IMR-90 (cell line): ENCODE data around the gene HHIPL1. TPM values are rescaled to one million over a fixed set of nuclear protein-coding genes. Genes with fewer than 3 reads are reported as not detected.

Experiments used
- ATAC-seq: fragments of 200-7000 bp; cut with Tn5 transposase; 2 replicates; pipeline ENCODE4 v1.9.1; 2020; ENCODE audit warnings: low read depth, mild to moderate bottlenecking, moderate library complexity
- BruUV-seq: library from RNA; stranded (reverse); fragments of 400-500 nt; replicated peaks from 2 replicates; lab custom pipeline; 2021; lab: Mats Ljungman, UMichigan
- CTCF ChIA-PET: fragments of 300-600 bp; formaldehyde crosslinking; extraction: SDS; loops from one replicate; lab custom pipeline; 2021; ENCODE audit warnings: antibody characterized with exemption; lab: Yijun Ruan, JAX
- POLR2A ChIA-PET: fragments of 300-600 bp; sonication (Branson Sonifier 250); formaldehyde crosslinking; loops from one replicate; lab custom pipeline; 2022; ENCODE audit warnings: antibody characterized with exemption; ENCODE audit not compliant: unreplicated experiment; lab: Charles Lee
- DNase-seq: peaks from one replicate; pipeline ENCODE4 v3.0.0; 2013
- H2AFZ ChIP-seq: replicated peaks from 2 replicates; pipeline ENCODE3; 2013; ENCODE audit warnings: low read length, mild to moderate bottlenecking; ENCODE audit not compliant: poor library complexity
- H2AK5ac ChIP-seq: 2 replicates; pipeline ENCODE4 v1.6.1; 2013; ENCODE audit warnings: low read depth, low read length, inconsistent platforms
- H2AK9ac ChIP-seq: replicated peaks from 2 replicates; pipeline ENCODE3; 2013; ENCODE audit warnings: mild to moderate bottlenecking, low read depth, low read length, moderate library complexity; ENCODE audit not compliant: poor library complexity
- H2BK120ac ChIP-seq: 2 replicates; pipeline ENCODE4 v1.6.1; 2013; ENCODE audit warnings: low read depth, low read length, inconsistent platforms
- H2BK15ac ChIP-seq: 3 replicates; pipeline ENCODE4 v1.6.1; 2013; ENCODE audit warnings: low read depth, low read length, inconsistent platforms
- H2BK20ac ChIP-seq: 2 replicates; pipeline ENCODE4 v1.6.1; 2013; ENCODE audit warnings: low read depth, mild to moderate bottlenecking, inconsistent platforms, low read length, moderate library complexity
- H2BK5ac ChIP-seq: 2 replicates; pipeline ENCODE4 v1.6.1; 2013; ENCODE audit warnings: mild to moderate bottlenecking, low read depth, low read length, inconsistent platforms; ENCODE audit not compliant: poor library complexity, severe bottlenecking
- H3K14ac ChIP-seq: replicated peaks from 2 replicates; pipeline ENCODE4 v1.6.1; 2013; ENCODE audit warnings: low read depth, low read length, inconsistent platforms
- H3K18ac ChIP-seq: 2 replicates; pipeline ENCODE4 v1.6.1; 2013; ENCODE audit warnings: low read depth, low read length, control low read depth
- H3K23ac ChIP-seq: 2 replicates; pipeline ENCODE4 v1.6.1; 2013; ENCODE audit warnings: low read depth, low read length, inconsistent platforms
- H3K27ac ChIP-seq: 2 replicates; pipeline ENCODE4 v1.5.1; 2013; ENCODE audit warnings: mild to moderate bottlenecking, control low read depth, low read length; ENCODE audit not compliant: insufficient read depth
- H3K27me3 ChIP-seq: 2 replicates; pipeline ENCODE4 v1.6.1; 2013; ENCODE audit warnings: low read length; ENCODE audit not compliant: control insufficient read depth, insufficient read depth
- H3K36me3 ChIP-seq: 2 replicates; pipeline ENCODE4 v1.6.1; 2013; ENCODE audit warnings: low read length, mixed read lengths; ENCODE audit not compliant: control insufficient read depth, insufficient read depth
- H3K4ac ChIP-seq: 2 replicates; pipeline ENCODE4 v1.6.1; 2013; ENCODE audit warnings: low read depth, low read length, inconsistent platforms
- H3K4me1 ChIP-seq: 2 replicates; pipeline ENCODE4 v1.6.1; 2013; ENCODE audit warnings: low read length, mixed read lengths; ENCODE audit not compliant: control insufficient read depth, insufficient read depth
- H3K4me2 ChIP-seq: 2 replicates; pipeline ENCODE4 v1.6.1; 2013; ENCODE audit warnings: low read depth, mild to moderate bottlenecking, control low read depth, low read length, moderate library complexity
- H3K4me3 ChIP-seq: 2 replicates; pipeline ENCODE4 v1.5.1; 2013; ENCODE audit warnings: low read depth, mild to moderate bottlenecking, control low read depth, low read length, moderate library complexity; ENCODE audit not compliant: insufficient read depth
- H3K56ac ChIP-seq: 2 replicates; pipeline ENCODE4 v1.6.1; 2013; ENCODE audit warnings: low read length, inconsistent platforms; ENCODE audit not compliant: insufficient read depth; ENCODE audit errors: extremely low read depth
- H3K79me1 ChIP-seq, 2 experiments: 2 replicates each; pipeline ENCODE4 v1.6.1; 2013; ENCODE audit warnings: low read length in 2 of 2, inconsistent platforms in 1 of 2, low read depth in 1 of 2
- H3K9ac ChIP-seq: 2 replicates; pipeline ENCODE4 v1.6.1; 2013; ENCODE audit warnings: low read depth, low read length, control low read depth
- H3K9me1 ChIP-seq: 2 replicates; pipeline ENCODE4 v1.6.1; 2013; ENCODE audit warnings: low read length, inconsistent platforms; ENCODE audit not compliant: insufficient read depth
- H3K9me3 ChIP-seq: 2 replicates; pipeline ENCODE4 v1.6.1; 2013; ENCODE audit warnings: low read length; ENCODE audit not compliant: control insufficient read depth, insufficient read depth
- H4K20me1 ChIP-seq: 2 replicates; pipeline ENCODE4 v1.6.1; 2013; ENCODE audit warnings: low read length, inconsistent platforms; ENCODE audit not compliant: insufficient read depth
- H4K5ac ChIP-seq: 2 replicates; pipeline ENCODE4 v1.6.1; 2013; ENCODE audit warnings: mild to moderate bottlenecking, low read depth, low read length, control low read depth
- H4K8ac ChIP-seq, 2 experiments: 2 replicates each; pipeline ENCODE4 v1.6.1; 2013; ENCODE audit warnings: low read depth in 2 of 2, low read length in 2 of 2, control low read depth in 1 of 2, inconsistent platforms in 1 of 2
- H4K91ac ChIP-seq: 2 replicates; pipeline ENCODE4 v1.6.1; 2013; ENCODE audit warnings: low read depth, low read length, inconsistent platforms; ENCODE audit not compliant: insufficient read depth
- BHLHE40 ChIP-seq: fragments of 150-350 bp; IDR thresholded peaks from 2 replicates; pipeline ENCODE4 v1.6.1; 2016; ENCODE audit warnings: mild to moderate bottlenecking, low read depth, low read length
- CEBPB ChIP-seq: IDR thresholded peaks from 2 replicates; pipeline ENCODE4 v1.6.1; 2012; ENCODE audit warnings: low read depth, low read length, improper control_type of control experiment
- CHD1 ChIP-seq: IDR thresholded peaks from 2 replicates; pipeline ENCODE4 v1.6.1; 2012; ENCODE audit warnings: low read depth, low read length, improper control_type of control experiment
- FOS ChIP-seq: fragments of 150-350 bp; IDR thresholded peaks from 2 replicates; pipeline ENCODE4 v1.6.1; 2016; ENCODE audit warnings: low read depth, low read length
- MAFK ChIP-seq: IDR thresholded peaks from 2 replicates; pipeline ENCODE4 v1.6.1; 2012; ENCODE audit warnings: low read depth, low read length, improper control_type of control experiment
- MXI1 ChIP-seq: IDR thresholded peaks from 2 replicates; pipeline ENCODE4 v1.6.1; 2012; ENCODE audit warnings: low read depth, mild to moderate bottlenecking, low read length, moderate library complexity, borderline replicate concordance
- NFE2L2 ChIP-seq: fragments of 150-350 bp; IDR thresholded peaks from 2 replicates; pipeline ENCODE4 v1.6.1; 2016; ENCODE audit warnings: low read depth, mild to moderate bottlenecking, low read length
- POLR2A ChIP-seq: IDR thresholded peaks from 2 replicates; pipeline ENCODE4 v1.6.1; 2012; ENCODE audit warnings: mild to moderate bottlenecking, low read depth, low read length
- RAD21 ChIP-seq: IDR thresholded peaks from 2 replicates; pipeline ENCODE4 v1.6.1; 2012; ENCODE audit warnings: low read length, improper control_type of control experiment
- RCOR1 ChIP-seq: IDR thresholded peaks from 2 replicates; pipeline ENCODE4 v1.6.1; 2012; ENCODE audit warnings: mild to moderate bottlenecking, low read length, improper control_type of control experiment; ENCODE audit not compliant: insufficient replicate concordance
- RFX5 ChIP-seq: IDR thresholded peaks from 2 replicates; pipeline ENCODE4 v1.8.0; 2012; ENCODE audit warnings: low read depth, mild to moderate bottlenecking, low read length, moderate library complexity
- SMC3 ChIP-seq: fragments of 150-350 bp; IDR thresholded peaks from 2 replicates; pipeline ENCODE4 v1.6.1; 2016; ENCODE audit warnings: low read depth, mild to moderate bottlenecking, antibody characterized with exemption, low read length, moderate library complexity
- WGBS, 2 experiments: methylation state at CpG; one replicate each; pipeline versions ENCODE4 v1.1.5 to v1.1.7; 2013; ENCODE audit warnings: missing lambda C conversion rate in 2 of 2; ENCODE audit not compliant: insufficient read length in 1 of 2; ENCODE audit errors: extremely low coverage in 2 of 2; 5-methylcytosine and 5-hydroxymethylcytosine counted together
- dilution Hi-C: fragments of 300-500 bp; cut with HindIII; formaldehyde crosslinking; loops from one replicate; pipeline ENCODE4 v1.14.3; 2018; ENCODE audit warnings: low sequenced_read_pairs; ENCODE audit not compliant: unreplicated experiment
- in situ Hi-C: fragments of 300-500 bp; cut with MboI; formaldehyde crosslinking; loops from 3 replicates; pipeline ENCODE4 v1.14.3; 2019; ENCODE audit warnings: low sequenced_read_pairs, inconsistent platforms, mixed read lengths
- intact Hi-C: fragments of 100-400 bp; cut with micrococcal nuclease; formaldehyde crosslinking; loops from 2 replicates; pipeline ENCODE4 v1.10.0; 2022
- polyA plus RNA-seq, 3 experiments: library from polyadenylated mRNA; depleted of rRNA; stranded (reverse); fragments of >200 nt; gene quantifications; 2 replicates each; pipeline ENCODE4 v1.2.3, GENCODE V29; 2012; ENCODE audit warnings: low replicate concordance in 1 of 3
- total RNA-seq: library from RNA; depleted of rRNA; stranded (reverse); fragments of >200 nt; gene quantifications from 2 replicates; pipeline ENCODE4 v1.2.3, GENCODE V29; 2012
- TF ChIP-seq, protein P1 (sequence below): fragments of 150-350 bp; IDR thresholded peaks from 2 replicates; pipeline ENCODE4 v1.6.1; 2016; ENCODE audit warnings: low read depth, mild to moderate bottlenecking, low read length, moderate library complexity, borderline replicate concordance
- TF ChIP-seq, protein P2 (sequence below): conservative IDR thresholded peaks from 2 replicates; pipeline ENCODE4 v1.5.1; 2012; ENCODE audit warnings: mild to moderate bottlenecking, low read depth, low read length, improper control_type of control experiment
- TF ChIP-seq, protein P3 (sequence below): fragments of 150-350 bp; IDR thresholded peaks from 2 replicates; pipeline ENCODE4 v1.6.1; 2017; ENCODE audit warnings: mild to moderate bottlenecking, antibody characterized with exemption, low read length, low read depth

The HHIPL1 gene
- total and polyA plus RNA-seq, 2 of the 4 experiments (the other 2 are of a cell fraction): 0.65 to 0.72 TPM

DNA sequence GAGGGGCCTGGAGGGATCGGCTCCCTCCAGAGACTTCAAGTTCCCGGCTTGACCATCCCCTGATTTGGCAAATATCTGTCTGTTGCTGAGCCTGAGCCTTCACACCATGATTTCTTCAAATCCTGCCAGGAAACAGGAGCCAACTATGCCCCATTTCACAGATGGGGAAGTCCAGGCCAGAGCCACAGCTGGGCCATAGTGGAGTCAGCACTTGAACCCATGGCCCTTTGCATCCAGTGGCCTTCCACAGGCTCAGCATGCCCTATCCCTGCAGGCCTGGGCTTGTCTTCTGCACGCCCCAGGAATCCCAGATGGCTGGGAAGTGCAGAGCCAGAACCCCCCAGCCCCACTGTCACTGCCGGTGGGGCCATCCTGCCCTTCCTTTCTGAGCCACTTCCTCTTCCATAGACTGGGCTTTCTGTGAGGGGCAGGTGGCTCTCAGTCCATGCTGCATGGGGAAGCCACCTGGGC lies 84.1 kb downstream of the HHIPL1 start:
- Histone ChIP-seq H3K9me3 (no peaks in the 10 kb centered on the region), H3K79me1 (no peaks in the 10 kb centered on the region), H3K36me3 (no peaks in the 10 kb centered on the region), H3K18ac (no peak overlapping the region), H3K27ac (no peak overlapping the region), H4K5ac (no peak overlapping the region), H3K4ac (no peak overlapping the region), H2AK9ac (no peak overlapping the region), H3K56ac (no peak overlapping the region), H3K4me1 (peaks cover 3% of the 10 kb centered on the region; the same call in 1 of the 2 replicates), H2AFZ (no peak overlapping the region), H3K23ac (no peak overlapping the region), H2BK15ac (no peak overlapping the region), H3K4me2 (no peak overlapping the region), H3K9ac (no peak overlapping the region), H2AK5ac (no peak overlapping the region; the same call in 1 of the 2 replicates), H2BK20ac (no peak overlapping the region), H4K20me1 (no peaks in the 10 kb centered on the region), H3K9me1 (peaks cover 5% of the 10 kb centered on the region; the same call in 1 of the 2 replicates), H3K4me3 (no peak overlapping the region), H3K27me3 (peaks cover 8% of the 10 kb centered on the region; the same call in 1 of the 2 replicates), H2BK120ac (no peak overlapping the region), H3K14ac (no peak overlapping the region), H4K91ac (no peak overlapping the region), H4K8ac (no peak overlapping the region), H2BK5ac (no peak overlapping the region)
- ChIA-PET POLR2A (no interaction called here), CTCF (interaction anchor here (1.6 kb wide), 1 partner anchor 25 kb away, joined by 6 read pairs; no protein-coding TSS in a partner anchor)
- TF ChIP-seq CHD1 (no peak), RFX5 (no peak), POLR2A (no peak), MAFK (no peak), RAD21 (no peak), RCOR1 (no peak), MXI1 (no peak), NFE2L2 (no peak), CEBPB (no peak), FOS (no peak), SMC3 (no peak), BHLHE40 (no peak)
- TF ChIP-seq, protein P1, sequence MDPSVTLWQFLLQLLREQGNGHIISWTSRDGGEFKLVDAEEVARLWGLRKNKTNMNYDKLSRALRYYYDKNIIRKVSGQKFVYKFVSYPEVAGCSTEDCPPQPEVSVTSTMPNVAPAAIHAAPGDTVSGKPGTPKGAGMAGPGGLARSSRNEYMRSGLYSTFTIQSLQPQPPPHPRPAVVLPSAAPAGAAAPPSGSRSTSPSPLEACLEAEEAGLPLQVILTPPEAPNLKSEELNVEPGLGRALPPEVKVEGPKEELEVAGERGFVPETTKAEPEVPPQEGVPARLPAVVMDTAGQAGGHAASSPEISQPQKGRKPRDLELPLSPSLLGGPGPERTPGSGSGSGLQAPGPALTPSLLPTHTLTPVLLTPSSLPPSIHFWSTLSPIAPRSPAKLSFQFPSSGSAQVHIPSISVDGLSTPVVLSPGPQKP: no peak
- TF ChIP-seq, protein P2, sequence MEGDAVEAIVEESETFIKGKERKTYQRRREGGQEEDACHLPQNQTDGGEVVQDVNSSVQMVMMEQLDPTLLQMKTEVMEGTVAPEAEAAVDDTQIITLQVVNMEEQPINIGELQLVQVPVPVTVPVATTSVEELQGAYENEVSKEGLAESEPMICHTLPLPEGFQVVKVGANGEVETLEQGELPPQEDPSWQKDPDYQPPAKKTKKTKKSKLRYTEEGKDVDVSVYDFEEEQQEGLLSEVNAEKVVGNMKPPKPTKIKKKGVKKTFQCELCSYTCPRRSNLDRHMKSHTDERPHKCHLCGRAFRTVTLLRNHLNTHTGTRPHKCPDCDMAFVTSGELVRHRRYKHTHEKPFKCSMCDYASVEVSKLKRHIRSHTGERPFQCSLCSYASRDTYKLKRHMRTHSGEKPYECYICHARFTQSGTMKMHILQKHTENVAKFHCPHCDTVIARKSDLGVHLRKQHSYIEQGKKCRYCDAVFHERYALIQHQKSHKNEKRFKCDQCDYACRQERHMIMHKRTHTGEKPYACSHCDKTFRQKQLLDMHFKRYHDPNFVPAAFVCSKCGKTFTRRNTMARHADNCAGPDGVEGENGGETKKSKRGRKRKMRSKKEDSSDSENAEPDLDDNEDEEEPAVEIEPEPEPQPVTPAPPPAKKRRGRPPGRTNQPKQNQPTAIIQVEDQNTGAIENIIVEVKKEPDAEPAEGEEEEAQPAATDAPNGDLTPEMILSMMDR: no peak
- TF ChIP-seq, protein P3, sequence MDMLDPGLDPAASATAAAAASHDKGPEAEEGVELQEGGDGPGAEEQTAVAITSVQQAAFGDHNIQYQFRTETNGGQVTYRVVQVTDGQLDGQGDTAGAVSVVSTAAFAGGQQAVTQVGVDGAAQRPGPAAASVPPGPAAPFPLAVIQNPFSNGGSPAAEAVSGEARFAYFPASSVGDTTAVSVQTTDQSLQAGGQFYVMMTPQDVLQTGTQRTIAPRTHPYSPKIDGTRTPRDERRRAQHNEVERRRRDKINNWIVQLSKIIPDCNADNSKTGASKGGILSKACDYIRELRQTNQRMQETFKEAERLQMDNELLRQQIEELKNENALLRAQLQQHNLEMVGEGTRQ: no peak
- in situ Hi-C loops: no loop called here
- ATAC-seq (no peak), DNase-seq (no peak)
- intact Hi-C loops: no loop called here
- dilution Hi-C loops: no loop called here
- no TSS peak for BruUV-seq
- no CpG with 5 or more reads among the region's 4 CpGs for WGBS, 2 experiments
